MV-4-11 (cell line): ENCODE measurements around the gene PCSK4.

Source experiments
- DNase-seq: peaks from one replicate; lab custom pipeline; 2025; lab: John Stamatoyannopoulos, UW

Gene PCSK4

DNA sequence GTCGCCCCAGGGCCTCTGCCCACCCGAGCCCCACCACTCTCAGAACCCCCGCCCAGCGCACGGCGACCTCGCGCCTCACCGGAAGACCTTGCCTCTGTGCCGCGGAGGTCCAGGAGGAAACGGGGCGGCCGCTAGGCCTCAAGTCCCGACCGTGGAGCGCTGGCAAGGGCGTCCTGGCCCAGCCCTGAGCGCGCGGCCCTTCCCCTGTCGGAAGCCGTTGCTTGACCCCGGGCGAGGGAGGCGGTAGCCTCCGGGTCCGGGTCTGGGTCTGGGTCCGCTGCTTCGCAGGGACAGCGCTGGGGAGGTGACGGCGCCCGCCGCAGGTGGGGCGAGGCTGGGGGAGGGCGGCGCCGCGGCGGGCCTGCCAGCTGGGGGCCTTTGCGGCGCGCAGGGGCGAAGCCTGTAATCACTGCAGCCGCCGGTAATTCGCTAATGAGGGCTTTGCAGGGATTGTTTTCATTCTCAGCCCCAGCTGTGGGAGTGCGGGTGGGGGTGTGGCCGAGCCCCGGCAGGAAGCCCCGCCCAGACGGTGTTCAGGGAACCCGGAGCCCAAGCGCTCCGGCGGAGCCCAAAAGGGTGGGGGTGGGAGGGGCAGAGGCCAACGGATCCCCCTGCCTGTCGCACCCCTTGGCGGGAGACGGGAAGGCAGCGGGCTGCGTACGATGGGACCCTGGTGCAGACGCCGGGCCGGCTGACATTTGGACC lies 19.7 kb downstream of the PCSK4 start:
- DNase-seq, result no peak

- DNase-seq, result no peak
Measured at GRCh38 chr19:1470055-1470304, 20.2 kb downstream of the PCSK4 start.

GRCh38 chr19:1469255-1470054 lies 20.7 kb downstream of the PCSK4 start:
- DNase-seq, result no peak

DNA sequence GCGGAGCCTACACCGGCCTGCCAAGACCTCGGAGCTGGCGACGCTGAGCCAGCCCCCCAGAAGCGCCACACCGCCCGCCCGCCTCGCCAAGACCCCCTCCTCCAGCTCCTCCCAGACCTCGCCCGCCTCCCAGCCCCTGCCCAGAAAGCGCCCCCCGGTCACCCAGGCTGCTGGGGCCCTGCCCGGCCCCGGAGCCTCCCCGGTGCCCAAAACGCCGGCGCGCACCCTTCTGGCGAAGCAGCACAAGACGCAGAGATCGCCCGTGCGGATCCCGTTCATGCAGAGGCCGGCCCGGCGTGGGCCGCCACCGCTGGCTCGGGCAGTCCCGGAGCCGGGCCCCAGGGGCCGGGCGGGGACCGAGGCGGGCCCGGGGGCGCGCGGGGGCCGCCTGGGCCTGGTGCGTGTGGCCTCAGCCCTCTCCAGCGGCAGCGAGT lies 21.3 kb downstream of the PCSK4 start:
- DNase-seq, result no peak

GRCh38 chr19:1468274-1468820 lies 21.8 kb downstream of the PCSK4 start:
- DNase-seq, result no peak

DNA sequence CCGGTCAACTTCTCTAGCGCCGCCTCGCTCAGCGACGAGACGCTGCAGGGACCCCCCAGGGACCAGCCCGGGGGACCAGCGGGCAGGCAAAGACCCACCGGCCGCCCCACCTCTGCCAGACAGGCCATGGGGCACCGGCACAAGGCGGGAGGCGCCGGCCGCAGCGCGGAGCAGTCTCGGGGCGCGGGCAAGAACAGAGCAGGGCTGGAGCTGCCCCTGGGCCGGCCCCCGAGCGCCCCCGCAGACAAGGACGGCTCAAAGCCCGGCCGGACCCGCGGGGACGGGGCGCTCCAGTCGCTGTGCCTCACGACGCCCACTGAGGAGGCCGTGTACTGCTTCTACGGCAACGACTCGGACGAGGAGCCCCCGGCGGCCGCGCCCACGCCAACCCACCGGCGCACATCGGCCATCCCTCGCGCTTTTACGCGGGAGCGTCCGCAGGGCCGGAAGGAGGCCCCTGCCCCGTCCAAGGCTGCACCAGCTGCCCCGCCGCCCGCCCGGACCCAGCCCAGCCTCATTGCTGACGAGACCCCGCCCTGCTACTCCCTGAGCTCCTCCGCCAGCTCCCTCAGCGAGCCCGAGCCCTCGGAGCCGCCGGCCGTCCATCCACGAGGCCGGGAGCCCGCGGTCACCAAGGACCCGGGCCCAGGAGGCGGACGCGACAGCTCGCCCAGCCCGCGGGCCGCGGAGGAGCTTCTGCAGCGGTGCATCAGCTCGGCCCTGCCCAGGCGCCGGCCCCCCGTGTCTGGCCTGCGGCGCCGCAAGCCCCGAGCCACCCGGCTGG lies 22.5 kb downstream of the PCSK4 start:
- no peak for DNase-seq

DNA sequence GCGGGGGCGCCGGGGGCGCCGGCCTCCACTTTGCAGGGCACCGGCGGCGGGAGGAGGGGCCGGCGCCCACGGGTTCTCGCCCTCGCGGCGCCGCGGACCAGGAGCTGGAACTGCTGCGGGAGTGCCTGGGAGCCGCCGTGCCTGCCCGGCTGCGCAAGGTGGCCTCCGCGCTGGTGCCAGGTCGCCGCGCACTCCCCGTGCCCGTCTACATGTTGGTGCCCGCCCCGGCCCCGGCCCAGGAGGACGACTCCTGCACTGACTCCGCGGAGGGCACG lies 23.0 kb downstream of the PCSK4 start:
- DNase-seq, result no peak

DNA sequence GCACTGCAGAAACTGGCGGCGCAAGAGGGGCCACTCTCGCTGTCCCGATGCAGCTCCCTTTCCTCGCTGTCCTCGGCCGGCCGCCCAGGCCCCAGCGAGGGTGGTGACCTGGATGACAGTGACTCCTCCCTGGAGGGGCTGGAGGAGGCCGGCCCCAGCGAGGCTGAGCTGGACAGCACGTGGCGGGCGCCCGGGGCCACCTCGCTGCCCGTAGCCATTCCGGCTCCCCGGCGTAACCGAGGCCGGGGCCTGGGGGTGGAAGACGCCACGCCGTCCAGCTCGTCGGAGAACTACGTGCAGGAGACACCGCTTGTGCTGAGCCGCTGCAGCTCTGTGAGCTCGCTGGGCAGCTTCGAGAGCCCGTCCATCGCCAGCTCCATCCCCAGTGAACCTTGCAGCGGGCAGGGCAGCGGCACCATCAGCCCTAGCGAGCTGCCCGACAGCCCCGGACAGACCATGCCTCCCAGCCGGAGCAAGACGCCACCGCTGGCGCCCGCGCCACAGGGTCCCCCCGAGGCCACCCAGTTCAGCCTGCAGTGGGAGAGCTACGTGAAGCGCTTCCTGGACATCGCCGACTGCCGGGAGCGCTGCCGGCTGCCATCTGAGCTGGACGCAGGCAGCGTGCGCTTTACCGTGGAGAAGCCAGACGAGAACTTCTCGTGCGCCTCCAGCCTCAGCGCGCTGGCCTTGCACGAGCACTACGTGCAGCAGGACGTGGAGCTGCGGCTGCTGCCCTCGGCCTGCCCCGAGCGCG lies 23.5 kb downstream of the PCSK4 start:
- no peak for DNase-seq

DNA sequence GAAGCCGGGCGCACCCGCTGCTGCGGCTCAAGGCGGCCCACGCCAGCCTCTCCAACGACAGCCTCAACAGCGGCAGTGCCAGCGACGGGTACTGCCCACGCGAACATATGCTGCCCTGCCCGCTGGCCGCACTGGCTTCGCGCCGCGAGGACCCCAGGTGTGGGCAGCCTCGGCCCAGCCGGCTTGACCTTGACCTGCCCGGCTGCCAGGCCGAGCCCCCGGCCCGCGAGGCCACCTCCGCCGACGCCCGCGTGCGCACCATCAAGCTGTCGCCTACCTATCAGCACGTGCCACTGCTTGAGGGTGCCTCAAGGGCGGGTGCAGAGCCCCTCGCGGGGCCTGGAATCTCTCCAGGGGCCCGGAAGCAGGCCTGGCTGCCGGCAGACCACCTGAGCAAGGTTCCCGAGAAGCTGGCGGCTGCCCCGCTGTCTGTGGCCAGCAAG lies 24.1 kb downstream of the PCSK4 start:
- no peak for DNase-seq

DNA sequence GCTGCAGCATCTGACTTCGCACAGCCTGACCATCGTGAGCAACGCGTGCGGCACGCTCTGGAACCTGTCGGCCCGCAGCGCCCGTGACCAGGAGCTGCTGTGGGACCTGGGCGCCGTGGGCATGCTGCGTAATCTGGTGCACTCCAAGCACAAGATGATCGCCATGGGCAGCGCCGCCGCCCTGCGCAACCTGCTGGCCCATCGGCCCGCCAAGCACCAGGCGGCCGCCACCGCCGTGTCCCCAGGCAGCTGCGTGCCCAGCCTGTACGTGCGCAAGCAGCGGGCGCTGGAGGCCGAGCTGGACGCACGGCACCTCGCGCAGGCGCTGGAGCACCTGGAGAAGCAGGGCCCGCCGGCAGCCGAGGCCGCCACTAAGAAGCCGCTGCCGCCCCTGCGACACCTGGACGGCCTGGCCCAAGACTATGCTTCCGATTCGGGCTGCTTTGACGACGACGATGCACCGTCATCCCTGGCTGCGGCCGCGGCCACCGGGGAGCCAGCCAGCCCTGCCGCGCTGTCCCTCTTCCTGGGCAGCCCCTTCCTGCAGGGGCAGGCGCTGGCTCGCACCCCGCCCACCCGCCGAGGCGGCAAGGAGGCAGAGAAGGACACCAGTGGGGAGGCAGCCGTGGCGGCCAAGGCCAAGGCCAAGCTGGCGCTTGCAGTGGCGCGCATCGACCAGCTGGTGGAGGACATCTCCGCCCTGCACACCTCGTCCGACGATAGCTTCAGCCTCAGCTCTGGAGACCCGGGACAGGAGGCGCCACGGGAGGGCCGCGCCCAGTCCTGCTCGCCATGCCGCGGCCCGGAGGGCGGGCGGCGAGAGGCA lies 24.7 kb downstream of the PCSK4 start:
- DNase-seq, result peak; percentile 39

- DNase-seq, result no peak
Measured at GRCh38 chr19:1461862-1462261, 28.3 kb downstream of the PCSK4 start.

DNA sequence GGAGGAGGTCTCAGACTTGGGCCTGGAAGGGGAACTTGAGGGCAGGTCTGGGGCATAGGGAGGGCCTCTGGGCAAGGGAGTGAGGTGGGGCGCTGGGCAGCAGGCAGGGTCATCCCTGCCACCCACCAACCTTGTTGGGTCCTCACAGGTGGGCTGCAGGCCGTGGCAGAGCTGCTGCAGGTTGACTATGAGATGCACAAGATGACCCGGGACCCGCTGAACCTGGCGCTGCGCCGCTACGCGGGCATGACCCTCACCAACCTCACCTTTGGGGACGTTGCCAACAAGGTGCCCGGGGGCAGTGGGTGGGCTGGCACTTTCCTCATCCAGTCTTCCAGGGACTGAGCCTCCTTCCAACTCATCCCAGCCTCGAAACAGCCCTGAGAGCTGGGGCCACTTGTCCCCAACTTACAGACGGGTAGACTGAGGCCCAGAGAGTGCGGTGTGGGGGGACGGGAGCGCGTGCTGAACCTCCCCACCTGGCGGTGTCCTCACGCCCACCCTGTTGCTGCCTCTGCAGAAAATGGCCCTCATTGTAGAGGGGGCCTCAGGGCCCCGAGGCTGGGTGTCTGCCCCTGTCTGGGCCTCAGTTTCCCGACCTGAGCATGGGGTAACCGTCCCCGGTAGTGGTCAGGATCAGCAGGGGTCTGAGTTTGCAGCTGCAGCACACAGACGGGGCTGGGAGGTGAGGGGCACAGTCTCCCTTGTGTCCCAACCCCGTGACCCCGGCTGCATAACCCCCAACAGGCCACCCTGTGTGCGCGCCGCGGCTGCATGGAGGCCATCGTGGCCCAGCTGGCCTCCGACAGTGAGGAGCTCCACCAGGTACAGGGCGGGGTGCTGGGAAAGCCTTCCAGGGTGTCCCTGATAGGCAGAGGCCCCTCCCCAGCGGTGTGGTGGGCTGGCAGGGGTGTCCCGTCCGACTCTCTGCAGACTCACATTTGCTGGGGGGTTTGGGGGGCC lies 29.8 kb downstream of the PCSK4 start:
- no peak for DNase-seq

DNA sequence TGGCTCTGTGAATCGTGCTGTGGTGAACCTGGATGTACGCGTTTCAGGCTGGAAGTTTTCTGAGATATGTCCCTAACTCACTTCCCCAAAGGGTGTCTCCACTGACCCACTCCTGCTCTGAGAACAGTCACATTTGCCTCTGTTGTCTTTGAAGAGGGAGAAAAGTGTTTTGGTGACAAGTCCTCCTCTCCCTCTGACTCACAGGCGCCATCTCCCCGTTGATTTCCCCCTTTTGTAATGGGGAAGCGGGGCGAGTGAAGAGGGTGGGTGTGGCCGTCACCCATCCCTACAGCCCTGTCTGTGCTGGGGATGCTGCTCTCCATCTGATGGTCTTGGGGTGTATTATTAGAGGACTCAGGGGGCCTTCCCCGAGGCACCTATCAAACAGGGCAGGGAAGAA lies 30.7 kb downstream of the PCSK4 start:
- peak; percentile 70 for DNase-seq

DNA sequence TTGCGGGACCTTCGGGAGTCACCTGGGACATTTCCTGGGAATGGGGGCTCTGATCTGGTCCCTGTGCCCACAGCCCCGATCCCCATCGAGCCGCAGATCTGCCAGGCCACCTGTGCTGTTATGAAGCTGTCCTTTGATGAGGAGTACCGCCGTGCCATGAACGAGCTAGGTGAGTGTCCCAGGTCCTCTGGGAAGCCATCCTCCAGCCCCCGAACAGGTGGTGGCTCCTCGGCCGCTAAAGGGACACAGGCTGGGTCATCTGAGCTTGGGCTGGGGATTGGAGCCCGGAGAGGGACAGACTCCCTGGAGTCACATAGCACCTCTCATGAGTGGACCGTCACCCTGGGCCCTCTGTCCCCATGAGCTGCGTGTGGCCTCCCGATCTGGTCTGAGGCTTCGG lies 32.3 kb downstream of the PCSK4 start:
- no peak for DNase-seq

- no peak for DNase-seq
Measured at GRCh38 chr19:1457031-1457739, 33.0 kb downstream of the PCSK4 start.

DNA sequence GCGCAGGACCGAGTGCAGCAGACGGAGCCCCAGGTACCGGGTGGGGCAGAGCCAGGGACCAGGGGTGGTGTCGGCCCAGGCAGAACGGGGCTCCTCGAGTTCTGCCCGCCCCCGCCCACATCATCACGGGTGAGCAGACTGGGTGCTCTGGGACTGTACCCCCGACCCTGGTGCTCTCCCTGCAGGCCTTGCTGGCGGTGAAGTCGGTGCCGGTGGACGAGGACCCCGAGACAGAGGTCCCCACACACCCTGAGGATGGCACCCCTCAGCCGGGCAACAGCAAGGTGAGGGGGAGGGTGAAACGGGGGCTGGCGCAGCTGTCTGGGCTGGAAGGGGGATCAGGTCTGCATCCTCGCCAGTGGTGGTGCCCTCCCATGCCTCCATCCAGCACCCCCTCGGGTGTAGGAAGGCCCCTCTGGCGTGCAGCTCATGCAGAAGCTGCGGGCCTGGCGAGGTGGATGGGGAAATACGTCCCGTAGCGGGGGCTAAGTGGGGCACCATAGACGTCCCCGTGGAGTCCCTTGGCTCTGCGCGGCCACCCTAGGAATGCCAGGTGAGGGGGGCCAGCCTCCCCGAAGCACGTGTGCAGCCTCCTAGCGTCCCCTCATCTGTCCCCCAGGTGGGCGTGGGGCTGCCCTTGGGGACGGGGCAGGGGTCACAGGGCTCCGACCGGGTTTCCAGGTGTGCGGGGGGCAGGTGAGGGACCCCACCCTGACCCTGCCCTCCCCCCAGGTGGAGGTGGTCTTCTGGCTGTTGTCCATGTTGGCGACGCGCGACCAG lies 33.8 kb downstream of the PCSK4 start:
- no peak for DNase-seq

DNA sequence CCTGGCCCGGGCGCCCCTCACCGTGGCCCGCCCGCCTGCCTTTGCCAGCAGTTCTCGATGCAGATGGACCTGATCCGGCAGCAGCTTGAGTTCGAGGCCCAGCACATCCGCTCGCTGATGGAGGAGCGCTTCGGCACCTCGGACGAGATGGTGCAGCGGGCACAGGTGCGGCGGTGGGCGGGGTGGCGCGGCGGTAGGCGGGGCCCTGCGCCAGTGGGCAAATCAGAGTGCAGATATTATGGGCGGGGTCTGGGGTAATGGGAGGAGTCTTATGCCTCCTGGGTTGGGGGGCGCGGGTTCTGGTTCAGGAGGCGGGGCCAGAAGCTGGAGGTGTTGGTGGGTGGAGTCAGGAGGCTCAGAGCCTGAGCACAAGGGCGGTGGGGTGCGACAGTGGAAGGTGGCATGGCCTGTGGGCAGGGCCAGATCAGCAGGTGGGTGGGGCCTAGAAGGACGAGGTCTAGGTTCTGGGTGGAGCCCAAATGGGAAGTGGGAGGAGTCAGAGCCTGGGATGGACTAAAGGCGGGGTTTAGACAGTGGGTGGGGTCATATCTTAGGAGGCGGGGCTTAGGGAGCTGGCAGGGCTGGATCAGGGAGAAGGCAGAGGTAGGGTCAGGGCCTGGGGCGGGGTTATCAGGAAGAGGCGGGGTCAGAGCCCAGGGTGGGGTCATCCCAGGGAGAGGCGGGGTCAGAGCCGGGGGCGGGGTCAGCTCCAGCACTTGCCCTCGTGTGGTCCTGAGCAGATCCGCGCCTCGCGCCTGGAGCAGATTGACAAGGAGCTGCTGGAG lies 34.6 kb downstream of the PCSK4 start:
- peak; percentile 75 for DNase-seq

DNA sequence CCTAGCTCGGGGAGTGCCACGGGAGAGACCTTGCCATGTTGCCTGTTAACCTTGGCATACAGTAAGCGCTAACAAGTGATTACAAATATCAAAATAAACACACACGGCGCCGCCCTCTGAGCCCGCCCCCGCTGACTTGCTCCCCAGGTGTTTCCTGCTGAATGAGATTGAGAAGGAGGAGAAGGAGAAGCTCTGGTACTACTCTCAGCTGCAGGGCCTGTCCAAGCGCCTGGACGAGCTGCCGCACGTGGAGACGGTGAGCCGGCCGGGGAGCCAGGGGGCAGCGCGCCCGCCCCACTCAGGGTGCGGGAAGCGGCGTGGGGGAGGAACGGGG lies 35.2 kb downstream of the PCSK4 start:
- peak; percentile 36 for DNase-seq
